Measurements from ENCODE around the gene ARMC7.

DNA sequence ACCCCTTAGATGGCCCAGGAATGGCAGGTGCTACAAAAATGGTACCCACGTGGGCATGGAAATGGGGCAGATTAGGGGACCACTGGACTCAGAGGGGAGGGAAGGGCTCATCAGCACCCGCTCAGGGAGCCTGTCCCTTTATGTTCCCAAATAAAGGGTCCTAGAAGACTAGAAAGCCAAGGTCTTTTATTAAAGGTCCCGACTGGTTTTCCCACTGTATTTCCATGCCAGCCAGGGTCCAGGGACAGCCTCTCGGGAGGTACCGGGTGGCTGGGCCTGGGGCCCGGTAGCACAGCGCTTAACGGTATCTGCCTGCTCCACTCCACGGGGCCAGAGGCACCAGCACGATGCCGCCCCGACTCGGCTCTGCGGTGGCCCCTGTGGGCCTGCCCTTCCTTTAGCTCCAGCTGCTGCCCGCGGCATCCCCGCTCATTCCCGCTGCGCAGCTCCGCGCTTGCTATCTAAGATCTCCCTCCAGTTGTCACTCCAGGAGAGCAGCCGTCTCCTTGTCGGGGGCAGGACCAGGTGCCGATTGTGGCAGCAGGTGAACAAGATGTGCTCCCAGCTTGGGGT lies 20.4 kb downstream of the ARMC7 start:
- TF ChIP-seq, protein P1, sequence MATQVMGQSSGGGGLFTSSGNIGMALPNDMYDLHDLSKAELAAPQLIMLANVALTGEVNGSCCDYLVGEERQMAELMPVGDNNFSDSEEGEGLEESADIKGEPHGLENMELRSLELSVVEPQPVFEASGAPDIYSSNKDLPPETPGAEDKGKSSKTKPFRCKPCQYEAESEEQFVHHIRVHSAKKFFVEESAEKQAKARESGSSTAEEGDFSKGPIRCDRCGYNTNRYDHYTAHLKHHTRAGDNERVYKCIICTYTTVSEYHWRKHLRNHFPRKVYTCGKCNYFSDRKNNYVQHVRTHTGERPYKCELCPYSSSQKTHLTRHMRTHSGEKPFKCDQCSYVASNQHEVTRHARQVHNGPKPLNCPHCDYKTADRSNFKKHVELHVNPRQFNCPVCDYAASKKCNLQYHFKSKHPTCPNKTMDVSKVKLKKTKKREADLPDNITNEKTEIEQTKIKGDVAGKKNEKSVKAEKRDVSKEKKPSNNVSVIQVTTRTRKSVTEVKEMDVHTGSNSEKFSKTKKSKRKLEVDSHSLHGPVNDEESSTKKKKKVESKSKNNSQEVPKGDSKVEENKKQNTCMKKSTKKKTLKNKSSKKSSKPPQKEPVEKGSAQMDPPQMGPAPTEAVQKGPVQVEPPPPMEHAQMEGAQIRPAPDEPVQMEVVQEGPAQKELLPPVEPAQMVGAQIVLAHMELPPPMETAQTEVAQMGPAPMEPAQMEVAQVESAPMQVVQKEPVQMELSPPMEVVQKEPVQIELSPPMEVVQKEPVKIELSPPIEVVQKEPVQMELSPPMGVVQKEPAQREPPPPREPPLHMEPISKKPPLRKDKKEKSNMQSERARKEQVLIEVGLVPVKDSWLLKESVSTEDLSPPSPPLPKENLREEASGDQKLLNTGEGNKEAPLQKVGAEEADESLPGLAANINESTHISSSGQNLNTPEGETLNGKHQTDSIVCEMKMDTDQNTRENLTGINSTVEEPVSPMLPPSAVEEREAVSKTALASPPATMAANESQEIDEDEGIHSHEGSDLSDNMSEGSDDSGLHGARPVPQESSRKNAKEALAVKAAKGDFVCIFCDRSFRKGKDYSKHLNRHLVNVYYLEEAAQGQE (IDR thresholded peaks at IDR 0.05; ENCODE audit: borderline replicate concordance) = no peak
- TF ChIP-seq, protein P2, sequence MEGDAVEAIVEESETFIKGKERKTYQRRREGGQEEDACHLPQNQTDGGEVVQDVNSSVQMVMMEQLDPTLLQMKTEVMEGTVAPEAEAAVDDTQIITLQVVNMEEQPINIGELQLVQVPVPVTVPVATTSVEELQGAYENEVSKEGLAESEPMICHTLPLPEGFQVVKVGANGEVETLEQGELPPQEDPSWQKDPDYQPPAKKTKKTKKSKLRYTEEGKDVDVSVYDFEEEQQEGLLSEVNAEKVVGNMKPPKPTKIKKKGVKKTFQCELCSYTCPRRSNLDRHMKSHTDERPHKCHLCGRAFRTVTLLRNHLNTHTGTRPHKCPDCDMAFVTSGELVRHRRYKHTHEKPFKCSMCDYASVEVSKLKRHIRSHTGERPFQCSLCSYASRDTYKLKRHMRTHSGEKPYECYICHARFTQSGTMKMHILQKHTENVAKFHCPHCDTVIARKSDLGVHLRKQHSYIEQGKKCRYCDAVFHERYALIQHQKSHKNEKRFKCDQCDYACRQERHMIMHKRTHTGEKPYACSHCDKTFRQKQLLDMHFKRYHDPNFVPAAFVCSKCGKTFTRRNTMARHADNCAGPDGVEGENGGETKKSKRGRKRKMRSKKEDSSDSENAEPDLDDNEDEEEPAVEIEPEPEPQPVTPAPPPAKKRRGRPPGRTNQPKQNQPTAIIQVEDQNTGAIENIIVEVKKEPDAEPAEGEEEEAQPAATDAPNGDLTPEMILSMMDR (IDR thresholded peaks at IDR 0.05; ENCODE audit: poor library complexity, severe bottlenecking) = no peak
- no peak for TF ChIP-seq EZH2 (IDR thresholded peaks at IDR 0.05; ENCODE audit: borderline replicate concordance, insufficient read depth, low read length, poor library complexity, severe bottlenecking)
- no peak for TF ChIP-seq EP300 (conservative IDR thresholded peaks at IDR 0.05; ENCODE audit: poor library complexity, severe bottlenecking)

All from neural cell (in vitro differentiated cells).